Activated CD4-positive, alpha-beta T cell treated with anti-CD3 and anti-CD28 coated beads for 1 hour (primary cell): ENCODE data around the gene HID1.

Experiments used
- DNase-seq: peaks from one replicate; pipeline ENCODE4 v3.0.0-alpha.2; 2020

Gene HID1

GRCh38 chr17:74946641-74947040 lies 25.9 kb downstream of the HID1 start:
- DNase-seq, result no peak

GRCh38 chr17:74945543-74945942 lies 27.0 kb downstream of the HID1 start:
- no peak for DNase-seq

GRCh38 chr17:74943808-74944522 lies 28.6 kb downstream of the HID1 start:
- no peak for DNase-seq

GRCh38 chr17:74941128-74941725 lies 31.3 kb downstream of the HID1 start:
- DNase-seq, result no peak

GRCh38 chr17:74939534-74939933 lies 33.0 kb downstream of the HID1 start:
- DNase-seq, result no peak

- DNase-seq, result no peak
These were observed 34.2 kb downstream of the HID1 start for GRCh38 chr17:74938194-74938950.

- no peak for DNase-seq
These were observed 35.2 kb downstream of the HID1 start for GRCh38 chr17:74937064-74938051.

GRCh38 chr17:74936470-74936799 lies 36.1 kb downstream of the HID1 start:
- DNase-seq, result no peak

- no peak for DNase-seq
These were observed 36.7 kb downstream of the HID1 start, which contains the start of gene OTOP3 for GRCh38 chr17:74935585-74936469. TSS of gene OTOP3 (plus strand) at chr17:74935898. CDS start at chr17:74935922, 24 bp downstream.

- no peak for DNase-seq
These were observed 37.5 kb downstream of the HID1 start for GRCh38 chr17:74935048-74935447.

- no peak for DNase-seq
These were observed 42.0 kb downstream of the HID1 start for GRCh38 chr17:74930535-74931036.

- no peak for DNase-seq
These were observed 43.8 kb downstream of the HID1 start for GRCh38 chr17:74928786-74929185.

- no peak for DNase-seq
These were observed 47.3 kb downstream of the HID1 start for GRCh38 chr17:74925242-74925641.

GRCh38 chr17:74924250-74924948 lies 48.2 kb downstream of the HID1 start, which contains the start of gene OTOP2:
TSS of gene OTOP2 (plus strand) at chr17:74924273. CDS start at chr17:74924633, 360 bp downstream.
- no peak for DNase-seq

GRCh38 chr17:74923538-74924249 lies 48.9 kb downstream of the HID1 start:
- DNase-seq, result peak; percentile 58

GRCh38 chr17:74922694-74923537 lies 49.6 kb downstream of the HID1 start, which contains the start of gene USH1G:
TSS of gene USH1G (minus strand) at chr17:74923255. CDS start at chr17:74923073, 182 bp downstream.
- DNase-seq, result no peak

GRCh38 chr17:74922172-74922571 lies 50.4 kb downstream of the HID1 start:
- no peak for DNase-seq

GRCh38 chr17:74921769-74922168 lies 50.8 kb downstream of the HID1 start:
- DNase-seq, result no peak
